DMS 273 treated with DMSO at 0.1 percent for 48 hours (cell line): ENCODE results near the gene ABCC3.
A peak's percentile ranks its signal among the peaks of the same experiment; 100 is the strongest.

Experiments
- DNase-seq: peaks from one replicate; lab custom pipeline; 2025; lab: John Stamatoyannopoulos, UW

The ABCC3 gene

GRCh38 chr17:50627782-50628601 is 6.7 kb upstream of the ABCC3 start:
- DNase-seq: no peak

- no peak for DNase-seq
Measured at GRCh38 chr17:50629902-50630301, 4.8 kb upstream of the ABCC3 start.

- DNase-seq: no peak
Measured at GRCh38 chr17:50630524-50631194, 4.0 kb upstream of the ABCC3 start.

GRCh38 chr17:50631195-50631907 is 3.3 kb upstream of the ABCC3 start:
- DNase-seq: no peak

- DNase-seq: no peak
Measured at GRCh38 chr17:50631908-50632571, 2.6 kb upstream of the ABCC3 start.

- no peak for DNase-seq
Measured at GRCh38 chr17:50632637-50633036, 2.0 kb upstream of the ABCC3 start.

- DNase-seq: no peak
Measured at GRCh38 chr17:50633683-50634082, 998 bp upstream of the ABCC3 start.

GRCh38 chr17:50634915-50635731 is 442 bp downstream of the ABCC3 start:
- no peak for DNase-seq

- DNase-seq: no peak
Measured at GRCh38 chr17:50635732-50635981, 976 bp downstream of the ABCC3 start.

GRCh38 chr17:50635982-50636803 is 1.5 kb downstream of the ABCC3 start:
- no peak for DNase-seq

- DNase-seq: no peak
Measured at GRCh38 chr17:50636804-50637195, 2.1 kb downstream of the ABCC3 start.

- no peak for DNase-seq
Measured at GRCh38 chr17:50637829-50638605, 3.3 kb downstream of the ABCC3 start.

GRCh38 chr17:50638606-50638965 is 3.9 kb downstream of the ABCC3 start:
- DNase-seq: no peak

GRCh38 chr17:50638966-50639713 is 4.5 kb downstream of the ABCC3 start:
- DNase-seq: peak; percentile 44

GRCh38 chr17:50640686-50641351 is 6.1 kb downstream of the ABCC3 start:
- DNase-seq: no peak

GRCh38 chr17:50641357-50641756 is 6.7 kb downstream of the ABCC3 start:
- no peak for DNase-seq

GRCh38 chr17:50642071-50642721 is 7.5 kb downstream of the ABCC3 start:
- DNase-seq: no peak
